ENCODE results near the gene POU6F1. TPM values are rescaled to one million over a fixed set of nuclear protein-coding genes. Genes with fewer than 3 reads are reported as not detected.

Gene POU6F1
- total RNA-seq, 1 experiment from 2014 or later: 13.3 TPM

- Histone ChIP-seq H2BK5ac (ENCODE audit: insufficient read length, low read length) (no peak overlapping the region), H4K91ac (ENCODE audit: insufficient read length, low read depth, low read length) (no peak overlapping the region), H3K27ac (ENCODE audit: insufficient read length, low read depth, low read length) (no peak overlapping the region), H3K4me2 (ENCODE audit: insufficient read depth, insufficient read length, low read length) (no peak overlapping the region), H3K79me1 (ENCODE audit: insufficient read depth, low read depth, low read length, poor library complexity, severe bottlenecking) (no peaks in the 10 kb centered on the region), H4K8ac (replicated peaks; ENCODE audit: insufficient read length, low read depth, low read length) (no peak overlapping the region), H2AFZ (ENCODE audit: low read length) (no peak overlapping the region), H3K9me3 (ENCODE audit: control insufficient read depth, low read depth, low read length) (no peaks in the 10 kb centered on the region), H3K9ac (ENCODE audit: extremely low read depth, insufficient read length, low read length) (no peak overlapping the region), H3K23ac (ENCODE audit: insufficient read length, low read depth, low read length) (no peak overlapping the region), H3K4me1 (ENCODE audit: insufficient read depth, low read length) (peaks cover 6% of the 10 kb centered on the region; the same call in 1 of the 2 replicates), H3K79me2 (ENCODE audit: insufficient read depth, low read length) (peaks cover 2% of the 10 kb centered on the region; the same call in 1 of the 2 replicates), H3K18ac (ENCODE audit: insufficient read length, low read depth, low read length) (no peak overlapping the region), H2BK120ac (ENCODE audit: low read depth, low read length, poor library complexity, severe bottlenecking) (no peak overlapping the region), H4K20me1 (ENCODE audit: control insufficient read depth, insufficient read depth, insufficient read length) (no peaks in the 10 kb centered on the region), H3K4ac (ENCODE audit: low read depth, low read length) (no peak overlapping the region), H2BK15ac (ENCODE audit: low read depth, low read length) (no peak overlapping the region), H3K23me2 (ENCODE audit: insufficient read length, low read depth, low read length, poor library complexity, severe bottlenecking) (peaks cover 4% of the 10 kb centered on the region), H2AK5ac (ENCODE audit: insufficient read length, low read length) (no peak overlapping the region), H4K5ac (ENCODE audit: insufficient read length, low read depth, low read length) (no peak overlapping the region), H3T11ph (ENCODE audit: low read length) (no peak overlapping the region), H2BK20ac (ENCODE audit: low read depth, low read length, poor library complexity, severe bottlenecking) (no peak overlapping the region), H3K14ac (ENCODE audit: insufficient read depth, low read length) (no peak overlapping the region), H2BK12ac (ENCODE audit: insufficient read length, low read depth, low read length) (no peak overlapping the region), H3K27me3 (ENCODE audit: insufficient read depth, low read length) (no peaks in the 10 kb centered on the region), H3K56ac (ENCODE audit: insufficient read length, low read depth, low read length) (no peak overlapping the region)
- peaks cover 31 to 52% (median 37%) of the 10 kb centered on the region in 3 experiments for H3K36me3 Mint-ChIP-seq (ENCODE audit: insufficient read depth in 1 of 3, low read depth in 3 of 3)
- H3K27me3 Mint-ChIP-seq (ENCODE audit: low read depth): no peaks in the 10 kb centered on the region
- H3K4me3 Mint-ChIP-seq: no peak overlapping the region
- TF ChIP-seq CTCF (conservative IDR thresholded peaks at IDR 0.05): no peak
- no CpG with 5 or more reads among the region's 2 CpGs for WGBS (ENCODE audit: extremely low coverage, insufficient read length, low lambda C conversion rate)
- no peaks in the 10 kb centered on the region for H3K9me3 Mint-ChIP-seq
- H3K27ac Mint-ChIP-seq: no peak overlapping the region; a peak in 1 of 7 replicates
- peaks cover 16% of the 10 kb centered on the region in 2 experiments for H3K4me1 Mint-ChIP-seq
- no peak for DNase-seq
Observed at GRCh38 chr12:51240971-51241370, 23.1 kb upstream of the POU6F1 start.

Data from H9 (cell line).